Endothelial cell of hepatic sinusoid (primary cell): ENCODE results near the gene ERBB2.
"Not testable (repeated sequence)": the region's sequence is repeated elsewhere in the genome, so short reads cannot be mapped to it uniquely, and the experiment has no call there.

Source experiments
- in situ Hi-C: cut with HindIII; loops from 2 replicates; pipeline ENCODE4 v1.10.0; 2017; ENCODE audit warnings: low sequenced_read_pairs

Gene ERBB2

DNA sequence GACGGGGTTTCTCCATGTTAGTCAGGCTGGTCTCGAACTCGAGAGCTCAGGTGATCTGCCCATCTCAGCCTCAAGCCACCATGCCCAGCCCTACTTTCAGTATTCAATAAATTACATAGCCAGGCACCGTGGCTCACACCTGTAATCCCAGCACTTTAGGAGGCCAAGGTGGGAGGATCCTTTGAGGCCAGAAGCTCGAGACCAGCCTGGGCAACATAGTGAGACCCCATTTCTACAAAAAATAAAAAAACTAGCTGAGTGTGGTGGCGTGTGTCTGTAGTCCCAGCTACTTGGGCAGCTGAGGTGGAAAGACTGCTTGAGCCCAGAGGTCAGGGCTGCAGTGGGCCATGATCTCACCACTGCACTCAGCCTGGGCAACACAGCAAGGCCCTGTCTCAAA is 22.2 kb downstream of the ERBB2 start:
- in situ Hi-C loops: no loop called here

DNA sequence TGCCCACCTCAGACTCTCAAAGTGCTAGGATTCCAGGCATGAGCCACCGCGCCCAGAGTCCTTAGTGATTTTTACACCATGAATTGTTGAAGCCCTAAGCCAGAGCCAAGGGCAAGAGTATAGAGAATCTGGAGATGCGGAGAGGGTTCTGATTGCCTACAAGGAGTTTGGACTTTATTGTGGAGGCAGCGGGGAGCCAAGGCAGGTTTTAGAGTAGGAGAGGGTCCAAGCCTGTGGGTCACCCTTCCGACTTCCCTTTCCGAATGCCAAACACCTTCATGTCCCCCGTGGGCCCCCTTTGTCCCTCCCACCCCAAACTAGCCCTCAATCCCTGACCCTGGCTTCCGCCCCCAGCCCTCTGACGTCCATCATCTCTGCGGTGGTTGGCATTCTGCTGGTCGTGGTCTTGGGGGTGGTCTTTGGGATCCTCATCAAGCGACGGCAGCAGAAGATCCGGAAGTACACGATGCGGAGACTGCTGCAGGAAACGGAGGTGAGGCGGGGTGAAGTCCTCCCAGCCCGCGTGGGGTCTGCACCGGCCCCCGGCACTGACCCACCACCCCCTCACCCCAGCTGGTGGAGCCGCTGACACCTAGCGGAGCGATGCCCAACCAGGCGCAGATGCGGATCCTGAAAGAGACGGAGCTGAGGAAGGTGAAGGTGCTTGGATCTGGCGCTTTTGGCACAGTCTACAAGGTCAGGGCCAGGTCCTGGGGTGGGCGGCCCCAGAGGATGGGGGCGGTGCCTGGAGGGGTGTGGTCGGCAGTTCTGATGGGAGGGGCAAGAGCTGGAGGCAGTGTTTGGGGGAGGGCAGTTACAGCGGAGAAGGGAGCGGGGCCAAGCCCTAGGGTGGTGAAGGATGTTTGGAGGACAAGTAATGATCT is 23.3 kb downstream of the ERBB2 start:
- in situ Hi-C loops: no loop called here

DNA sequence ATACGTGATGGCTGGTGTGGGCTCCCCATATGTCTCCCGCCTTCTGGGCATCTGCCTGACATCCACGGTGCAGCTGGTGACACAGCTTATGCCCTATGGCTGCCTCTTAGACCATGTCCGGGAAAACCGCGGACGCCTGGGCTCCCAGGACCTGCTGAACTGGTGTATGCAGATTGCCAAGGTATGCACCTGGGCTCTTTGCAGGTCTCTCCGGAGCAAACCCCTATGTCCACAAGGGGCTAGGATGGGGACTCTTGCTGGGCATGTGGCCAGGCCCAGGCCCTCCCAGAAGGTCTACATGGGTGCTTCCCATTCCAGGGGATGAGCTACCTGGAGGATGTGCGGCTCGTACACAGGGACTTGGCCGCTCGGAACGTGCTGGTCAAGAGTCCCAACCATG is 24.9 kb downstream of the ERBB2 start:
- in situ Hi-C loops: no loop called here

DNA sequence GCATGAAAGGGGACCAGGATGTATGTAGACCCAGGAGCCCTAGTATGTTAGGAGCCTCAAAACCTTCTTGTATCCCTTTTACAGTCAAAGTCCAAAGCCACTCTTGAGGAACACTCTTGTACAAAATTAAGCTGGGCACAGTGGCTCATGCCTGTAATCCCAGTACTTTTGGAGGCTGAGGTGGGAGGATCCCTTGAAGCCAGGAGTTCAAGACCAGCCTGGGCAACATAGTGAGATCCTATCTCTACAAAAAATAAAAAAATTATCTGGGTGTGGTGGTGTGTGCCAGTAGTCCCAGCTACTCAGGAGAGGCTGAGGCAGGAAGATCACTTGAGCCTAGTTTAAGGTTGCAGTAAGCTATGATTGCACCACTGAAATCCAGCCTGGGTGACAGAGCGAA is 26.1 kb downstream of the ERBB2 start:
- in situ Hi-C loops: not testable (repeated sequence)

DNA sequence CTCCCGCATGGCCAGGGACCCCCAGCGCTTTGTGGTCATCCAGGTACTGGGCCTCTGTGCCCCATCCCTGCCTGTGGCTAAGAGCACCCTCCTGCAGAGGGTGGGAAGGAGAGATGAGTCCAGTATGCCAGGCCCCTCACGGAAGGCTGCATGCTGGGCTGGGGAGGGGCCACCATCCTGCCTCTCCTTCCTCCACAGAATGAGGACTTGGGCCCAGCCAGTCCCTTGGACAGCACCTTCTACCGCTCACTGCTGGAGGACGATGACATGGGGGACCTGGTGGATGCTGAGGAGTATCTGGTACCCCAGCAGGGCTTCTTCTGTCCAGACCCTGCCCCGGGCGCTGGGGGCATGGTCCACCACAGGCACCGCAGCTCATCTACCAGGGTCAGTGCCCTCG is 26.8 kb downstream of the ERBB2 start:
- in situ Hi-C loops: no loop called here

DNA sequence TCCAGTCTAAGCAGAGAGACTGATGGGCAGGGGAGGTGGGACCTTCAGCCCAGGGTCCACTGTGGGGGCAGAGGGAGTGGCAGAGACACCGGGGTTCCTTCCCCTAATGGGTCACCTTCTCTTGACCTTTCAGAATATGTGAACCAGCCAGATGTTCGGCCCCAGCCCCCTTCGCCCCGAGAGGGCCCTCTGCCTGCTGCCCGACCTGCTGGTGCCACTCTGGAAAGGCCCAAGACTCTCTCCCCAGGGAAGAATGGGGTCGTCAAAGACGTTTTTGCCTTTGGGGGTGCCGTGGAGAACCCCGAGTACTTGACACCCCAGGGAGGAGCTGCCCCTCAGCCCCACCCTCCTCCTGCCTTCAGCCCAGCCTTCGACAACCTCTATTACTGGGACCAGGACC is 27.7 kb downstream of the ERBB2 start:
- in situ Hi-C loops: no loop called here

DNA sequence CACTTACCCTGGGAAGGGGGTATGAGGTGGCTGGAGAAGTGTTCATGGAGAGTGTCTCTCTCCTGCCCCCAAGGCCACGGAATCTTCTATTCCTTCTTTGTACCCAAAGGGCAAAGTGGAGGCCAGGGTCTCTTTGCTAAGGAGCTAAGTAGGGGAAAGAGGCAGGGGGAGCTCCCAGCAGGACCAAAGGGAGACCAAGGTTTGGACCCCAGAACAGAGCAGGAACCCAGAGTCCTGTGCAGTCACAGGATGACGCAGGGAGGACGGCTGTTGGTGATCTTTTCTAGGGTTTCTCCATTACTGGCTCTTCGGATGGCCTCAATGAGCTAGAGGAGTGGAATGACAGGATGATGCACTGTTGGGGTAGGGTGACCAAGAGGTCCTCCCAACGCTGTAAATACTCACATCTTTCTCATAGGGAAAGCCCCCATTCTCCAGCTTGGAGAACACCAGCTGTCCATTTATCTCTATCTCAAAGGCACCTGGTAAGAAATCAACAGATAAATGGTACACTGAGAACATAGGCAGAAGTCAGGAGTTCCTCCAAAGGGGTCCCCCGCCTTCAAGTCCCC is 29.5 kb downstream of the ERBB2 start:
- in situ Hi-C loops: no loop called here

DNA sequence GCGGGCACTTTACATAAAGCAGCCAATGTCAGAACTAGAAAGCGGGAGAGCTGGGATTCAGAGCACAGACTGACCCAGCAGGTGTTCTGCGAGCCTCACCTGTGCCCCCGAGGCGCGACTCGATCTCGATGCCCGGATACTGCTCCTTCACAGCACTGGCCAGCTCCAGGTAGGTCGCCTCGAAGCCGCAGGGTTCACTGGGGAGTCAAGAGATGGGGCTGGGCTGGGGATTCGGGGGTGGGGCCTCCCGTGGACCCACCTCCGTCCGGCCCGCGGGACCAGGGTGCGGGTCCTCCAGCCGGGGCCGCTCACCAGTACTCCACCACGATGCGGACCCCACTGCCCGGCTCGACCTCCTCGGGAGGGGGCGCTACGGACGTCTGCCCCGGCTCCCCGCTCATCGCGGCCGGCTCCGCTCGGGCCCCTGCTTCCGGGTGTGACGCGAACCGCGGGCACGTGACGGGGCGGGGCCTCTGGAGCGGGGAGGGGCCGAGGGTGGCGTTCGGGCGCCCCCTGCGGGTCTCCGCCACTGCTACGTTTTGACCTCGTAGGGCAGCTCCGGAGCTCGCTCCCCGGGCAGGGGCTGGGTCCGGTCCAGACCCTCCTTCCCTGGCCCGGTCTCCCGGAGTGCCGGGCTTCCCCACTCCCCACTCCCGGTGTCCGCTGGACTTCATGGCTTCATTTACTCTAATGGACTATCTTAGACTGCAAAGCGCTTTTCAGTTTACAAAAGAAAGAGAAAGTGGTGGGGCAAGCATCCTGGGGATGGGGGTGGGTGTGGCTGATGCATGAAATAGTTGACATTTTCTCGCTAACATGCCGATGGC is 30.4 kb downstream of the ERBB2 start, which contains the start of gene MIEN1:
TSS of gene MIEN1 (minus strand) at position 438 of the 827 bp plus-strand sequence. CDS start at position 401, 37 bp downstream.
- in situ Hi-C loops: no loop called here

DNA sequence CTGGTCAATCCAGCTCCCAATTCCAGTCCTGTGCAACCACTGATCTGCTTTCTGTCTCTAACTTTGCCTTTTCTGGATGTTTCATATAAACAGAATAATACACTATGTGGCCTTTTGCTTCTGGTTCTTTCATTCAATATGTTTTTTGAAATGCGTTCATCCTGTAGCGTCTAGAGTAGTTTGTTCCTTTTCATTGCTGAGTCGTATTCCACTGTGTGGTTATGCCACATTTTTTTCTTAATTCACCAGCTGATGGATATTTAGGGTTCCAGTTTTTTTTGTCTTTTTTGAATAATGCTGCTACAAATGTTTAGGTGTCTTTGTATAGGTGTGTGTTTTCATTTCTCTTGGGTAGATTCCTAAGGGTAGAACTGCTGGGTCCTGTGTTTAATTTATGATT is 32.7 kb downstream of the ERBB2 start:
- in situ Hi-C loops: no loop called here

DNA sequence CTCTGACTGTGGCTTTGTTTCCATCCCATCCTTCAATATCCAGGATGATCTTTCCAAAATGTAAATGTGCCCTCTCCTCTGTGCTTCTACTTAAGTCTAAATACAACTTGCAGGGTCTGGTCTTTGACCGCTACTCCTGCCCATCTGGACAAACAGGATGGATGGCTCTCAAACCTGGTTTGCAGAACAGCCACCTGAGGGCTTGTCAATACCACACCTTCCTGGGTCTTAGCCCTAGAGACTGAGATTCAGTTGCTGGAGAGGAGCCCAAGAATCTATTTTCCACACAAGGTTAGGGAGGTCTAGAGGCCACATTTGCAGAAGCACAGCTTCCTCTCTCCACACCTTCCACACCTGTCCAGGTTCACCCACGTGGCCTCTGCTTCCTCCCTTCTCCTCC is 36.0 kb downstream of the ERBB2 start:
- in situ Hi-C loops: no loop called here

DNA sequence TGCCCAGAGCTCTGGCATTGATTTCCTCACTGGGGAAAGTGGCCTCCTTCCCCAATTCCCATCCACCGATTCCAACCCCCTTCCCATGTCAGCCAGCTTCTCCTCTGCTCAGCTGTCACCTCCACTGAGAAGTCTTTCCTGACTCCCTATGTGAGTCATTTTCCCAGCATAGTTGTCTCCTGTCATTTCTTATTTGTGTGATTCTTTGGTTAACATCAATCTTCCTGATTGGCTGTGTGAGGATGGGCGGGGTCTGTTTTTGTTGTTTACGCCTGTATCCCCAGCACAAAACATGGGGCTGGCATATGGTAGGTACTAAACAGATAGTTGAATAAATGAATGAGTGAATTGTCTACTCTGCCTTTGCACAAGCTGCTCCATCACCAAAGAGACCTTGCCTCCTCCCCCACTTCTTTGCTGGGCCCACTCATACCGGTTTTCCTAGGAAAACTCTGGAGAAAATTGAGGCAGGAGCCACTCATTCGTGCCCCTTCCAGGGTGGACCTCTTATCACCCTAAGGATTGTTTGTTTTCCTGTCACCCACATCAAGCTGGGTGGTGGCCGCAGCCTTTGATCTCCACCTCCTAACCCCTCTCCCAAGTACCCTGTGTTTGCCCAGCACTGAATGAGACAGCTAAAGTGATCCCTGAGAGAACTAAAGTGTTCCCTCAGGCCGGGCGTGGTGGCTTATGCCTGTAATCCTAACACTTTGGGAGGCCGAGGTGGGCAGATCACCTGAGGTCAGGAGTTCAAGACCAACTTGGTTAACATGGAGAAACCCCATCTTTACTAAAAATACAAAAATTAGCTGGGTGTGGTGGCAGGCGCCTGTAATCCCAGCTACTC is 36.7 kb downstream of the ERBB2 start:
- in situ Hi-C loops: no loop called here

DNA sequence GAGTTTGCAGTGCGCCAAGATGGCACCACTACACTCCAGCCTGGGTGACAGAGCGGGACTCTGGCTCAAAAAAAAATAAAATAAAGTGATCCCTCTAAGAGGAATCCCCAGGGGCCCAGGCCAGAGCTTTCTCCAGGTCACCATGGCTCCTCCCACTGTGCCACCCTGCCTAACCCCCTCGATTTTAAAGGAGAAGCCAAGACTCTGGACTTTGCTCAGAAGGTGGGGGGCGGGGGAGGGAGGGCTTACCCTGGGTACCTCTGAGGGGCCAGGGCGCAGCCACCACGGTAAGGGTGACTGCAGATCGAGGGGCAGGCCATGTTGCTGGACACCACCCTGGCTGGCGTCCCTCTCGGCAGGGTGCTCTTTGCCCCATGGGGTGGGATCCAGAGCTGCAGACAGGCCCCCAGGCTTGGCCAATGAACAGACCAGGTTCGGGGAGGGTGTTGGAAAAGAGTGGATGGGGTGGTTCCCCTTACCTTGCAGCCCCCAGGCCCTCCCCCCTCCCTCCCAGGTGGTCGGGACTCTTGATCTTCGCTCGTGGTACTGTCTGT is 37.4 kb downstream of the ERBB2 start:
- in situ Hi-C loops: no loop called here

DNA sequence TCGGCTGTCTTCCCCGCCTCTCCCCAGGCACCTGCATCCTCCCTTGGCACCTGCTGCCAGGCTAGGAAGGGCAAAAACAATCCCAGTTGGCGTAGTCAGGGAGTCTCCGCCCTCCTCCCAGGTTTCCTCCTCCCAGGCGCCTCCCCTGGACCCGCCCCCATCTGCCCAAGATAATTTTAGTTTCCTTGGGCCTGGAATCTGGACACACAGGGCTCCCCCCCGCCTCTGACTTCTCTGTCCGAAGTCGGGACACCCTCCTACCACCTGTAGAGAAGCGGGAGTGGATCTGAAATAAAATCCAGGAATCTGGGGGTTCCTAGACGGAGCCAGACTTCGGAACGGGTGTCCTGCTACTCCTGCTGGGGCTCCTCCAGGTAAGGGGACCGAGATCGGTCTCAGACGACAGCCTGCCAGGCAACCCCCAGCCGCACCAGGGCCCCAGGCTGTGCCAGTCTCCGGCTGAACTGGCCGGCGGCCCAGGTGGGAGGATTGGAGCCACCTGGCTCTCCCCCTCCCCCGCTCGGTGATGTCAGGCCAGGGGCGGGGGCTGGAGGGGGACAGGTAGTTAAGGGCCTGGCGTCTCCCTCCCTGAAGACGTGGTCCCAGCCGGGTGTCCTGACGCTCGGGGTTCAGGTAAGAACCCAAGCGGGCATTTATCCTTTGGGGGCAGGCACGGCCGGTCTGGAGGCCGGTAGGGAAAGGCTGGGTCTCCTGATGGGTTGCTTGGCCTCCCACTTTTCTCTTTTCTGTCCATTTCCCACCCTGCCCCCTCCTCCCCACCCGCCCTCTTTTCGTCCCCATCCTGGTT is 38.1 kb downstream of the ERBB2 start, which contains the start of gene GRB7:
TSS of gene GRB7 (plus strand) at position 179 of the 808 bp plus-strand sequence. CDS start 4,364 bp downstream, outside the sequence.
- in situ Hi-C loops: no loop called here

DNA sequence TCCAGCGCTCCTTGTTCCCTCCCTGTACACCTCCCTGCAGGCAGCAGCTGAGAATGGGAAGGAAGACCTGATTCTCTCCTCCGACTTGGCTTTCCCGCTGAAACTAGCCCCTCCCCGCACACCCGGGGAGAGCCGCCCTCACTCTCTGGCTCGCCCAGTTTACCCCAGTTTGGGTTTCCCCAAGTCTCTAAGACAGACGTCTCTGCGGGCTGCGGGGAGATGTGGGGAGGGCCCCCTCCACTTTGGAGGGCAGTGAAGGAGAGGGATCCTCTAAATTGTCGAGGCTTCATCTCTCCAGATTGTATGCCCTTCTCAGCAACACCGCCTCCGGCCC is 38.7 kb downstream of the ERBB2 start:
- in situ Hi-C loops: no loop called here

DNA sequence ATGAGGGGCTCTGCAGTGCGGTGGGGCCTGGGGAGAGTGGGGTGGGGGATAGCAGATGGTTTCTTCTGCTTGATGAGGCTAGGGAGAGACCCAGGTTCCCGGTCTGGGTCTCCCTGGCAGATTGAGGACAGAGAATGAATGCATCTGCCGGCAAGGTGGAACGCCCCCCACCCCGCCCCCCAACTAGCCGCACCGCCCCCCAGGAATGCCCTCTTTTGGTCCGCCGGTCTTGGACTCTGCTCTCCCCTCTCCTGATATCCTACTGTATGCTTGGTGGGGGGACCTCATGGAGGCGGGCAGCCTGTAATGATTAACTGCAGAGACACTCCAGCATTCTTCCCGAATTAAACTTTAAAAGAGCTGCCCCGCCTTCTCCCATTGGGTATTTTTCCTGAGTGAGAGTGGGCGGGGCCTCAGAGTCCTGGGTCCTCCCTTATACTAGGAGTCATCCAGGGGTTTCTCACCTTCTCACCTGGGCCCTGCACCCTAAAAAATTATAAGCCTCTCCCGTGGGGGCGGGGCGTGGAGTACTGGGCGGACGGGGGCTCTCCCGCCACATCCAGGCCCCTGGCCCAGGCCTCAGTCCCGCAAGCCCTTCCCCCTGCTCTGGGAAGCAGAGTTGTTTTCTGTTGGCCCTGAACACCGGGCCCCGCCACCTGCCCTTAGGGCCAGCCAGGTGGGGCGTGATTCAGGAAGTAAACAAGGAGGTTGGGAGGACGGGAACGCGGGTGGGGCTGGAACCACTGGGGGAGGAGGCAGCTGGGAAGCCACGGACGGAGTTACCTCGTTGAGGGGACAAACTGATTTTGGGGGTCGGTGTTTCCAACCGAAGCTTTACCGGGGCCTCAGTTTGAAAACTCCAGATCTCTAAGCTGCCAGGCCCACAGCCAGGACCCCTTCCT is 39.4 kb downstream of the ERBB2 start:
- in situ Hi-C loops: no loop called here

DNA sequence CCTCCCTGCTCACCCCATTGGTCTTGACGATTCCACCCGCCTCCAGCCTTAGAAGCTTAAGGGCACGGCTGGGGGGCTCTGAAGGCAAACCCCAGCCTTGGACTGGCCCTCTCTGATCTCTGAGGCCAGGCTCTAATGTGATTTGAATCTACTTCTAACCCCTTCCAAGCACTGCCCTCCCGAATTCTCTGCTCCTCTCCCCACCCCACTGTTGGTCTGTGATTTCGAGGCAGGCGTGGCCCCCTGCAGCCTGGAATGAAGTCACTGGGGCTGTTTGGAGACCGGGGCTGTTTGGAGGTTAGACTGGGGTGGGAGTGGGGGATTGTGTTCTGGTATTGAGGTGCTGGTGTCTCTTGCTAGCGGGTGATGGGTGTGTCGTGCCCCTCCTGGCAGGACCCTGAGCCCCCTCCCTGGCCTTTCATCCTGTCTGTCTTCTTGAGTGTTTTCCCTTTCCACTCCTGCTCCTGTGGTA is 40.1 kb downstream of the ERBB2 start:
- in situ Hi-C loops: loop anchor here (5.0 kb wide), 1 partner anchor 53 kb away; the partner anchor contains the start of gene PGAP3

DNA sequence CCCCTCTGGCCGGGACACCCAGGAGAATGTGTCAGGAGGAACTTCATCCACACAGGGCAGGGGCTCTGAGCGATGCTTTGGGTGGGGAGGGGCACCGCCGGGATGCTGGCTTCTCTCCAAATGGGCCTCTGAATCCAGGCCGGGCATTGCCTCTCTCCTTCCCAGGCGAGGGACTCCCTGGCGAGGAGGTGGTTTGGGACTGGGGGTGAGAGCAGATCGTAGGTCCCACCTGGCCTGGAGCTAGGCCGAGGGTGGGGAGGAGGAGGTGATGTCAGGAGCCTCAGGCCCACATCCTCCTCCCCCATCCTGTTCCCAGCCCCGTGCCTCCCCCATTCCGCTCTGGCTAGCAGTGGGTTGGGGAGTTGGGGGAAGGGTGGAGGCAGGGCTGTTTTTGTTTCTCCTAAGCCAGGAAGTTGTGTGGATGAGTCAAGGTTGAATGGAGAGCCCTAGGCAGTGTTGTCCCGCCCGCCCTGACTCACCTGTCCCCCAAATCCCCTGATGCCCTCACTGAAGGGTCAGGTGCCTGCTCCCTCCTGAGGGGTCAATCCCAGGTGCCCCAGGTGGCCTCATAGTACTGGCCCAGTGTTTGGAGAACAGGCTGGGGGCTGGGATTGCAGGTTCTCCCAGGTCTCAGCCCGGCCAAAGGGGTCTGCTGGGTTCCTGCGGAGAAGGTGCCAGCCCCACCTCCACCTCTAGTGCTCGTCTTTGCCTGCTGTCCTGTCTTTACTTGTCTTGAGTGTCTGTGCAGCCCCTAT is 40.7 kb downstream of the ERBB2 start:
- in situ Hi-C loops: loop anchor here (5.0 kb wide), 1 partner anchor 53 kb away; the partner anchor contains the start of gene PGAP3
